Measurements from ENCODE around the gene FAM107B.

The FAM107B gene

DNA sequence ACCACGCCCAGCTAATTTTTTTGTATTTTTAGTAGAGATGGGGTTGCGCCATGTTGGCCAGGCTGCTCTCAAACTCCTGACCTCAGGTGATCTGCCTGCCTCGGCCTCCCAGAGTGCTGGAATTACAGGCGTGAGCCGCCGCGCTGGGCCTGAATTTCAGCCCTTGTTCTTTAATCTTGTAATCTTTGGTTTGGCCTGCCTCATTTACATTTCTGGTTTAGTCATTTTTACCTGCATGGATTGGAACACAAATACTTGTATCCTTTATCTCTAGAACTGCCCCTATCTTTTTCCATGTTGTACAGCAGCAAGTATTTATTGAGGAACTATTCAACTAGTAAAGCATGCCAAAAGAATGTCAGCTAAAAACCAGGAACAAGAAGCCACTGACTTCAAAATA is 248.4 kb downstream of the FAM107B start:
- no peak for DNase-seq

DNA sequence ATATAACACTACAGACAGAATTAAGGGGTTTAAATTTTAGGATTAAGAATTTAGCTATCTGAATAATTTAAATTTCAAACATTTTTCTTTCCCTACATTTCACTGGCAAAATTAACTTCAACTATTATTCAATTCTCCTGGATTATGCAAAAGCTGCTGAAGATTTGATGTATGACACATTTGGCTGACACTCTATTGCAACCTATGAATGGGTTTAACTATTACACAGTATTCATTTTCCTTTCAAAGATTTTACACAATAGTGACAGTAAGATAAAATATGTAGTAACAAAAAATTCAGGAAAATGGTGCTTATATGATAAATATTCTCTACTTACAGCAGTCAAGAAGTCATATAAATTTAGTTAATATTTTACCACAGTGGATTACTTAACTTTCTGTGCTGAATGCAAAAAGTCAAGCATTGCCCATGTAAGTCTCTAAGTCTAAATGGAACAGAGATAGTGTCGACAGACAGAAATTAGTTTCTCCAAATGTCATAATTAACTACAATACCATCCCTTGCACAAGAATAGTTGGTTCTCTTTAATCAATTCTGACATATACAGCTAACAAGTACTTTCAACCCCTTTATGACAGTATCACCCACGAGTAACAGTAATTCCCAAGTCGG is 249.9 kb downstream of the FAM107B start:
- no peak for DNase-seq

DNA sequence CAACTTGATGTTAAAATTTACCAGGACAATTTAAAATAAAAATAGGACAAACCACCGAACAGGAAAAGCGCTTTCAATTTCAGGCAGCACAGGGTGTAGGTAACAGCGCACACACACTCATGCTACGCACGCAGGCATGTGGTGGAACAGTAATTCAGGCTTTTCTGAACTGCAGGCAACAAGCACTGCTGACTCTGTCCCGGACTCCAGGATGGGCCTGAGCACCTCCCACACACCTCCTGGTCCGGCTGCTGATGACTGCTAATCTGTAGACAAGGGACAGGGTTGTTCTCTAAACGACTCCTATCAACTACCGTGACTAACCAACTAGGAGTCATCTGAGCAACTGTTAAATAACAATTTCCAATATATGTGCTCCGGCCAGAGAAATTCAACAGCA is 251.4 kb downstream of the FAM107B start:
- no peak for DNase-seq

- no peak for DNase-seq
Observed at GRCh38 chr10:14519785-14520184, 254.9 kb downstream of the FAM107B start.

GRCh38 chr10:14518149-14518548 is 256.5 kb downstream of the FAM107B start:
- DNase-seq = no peak

DNA sequence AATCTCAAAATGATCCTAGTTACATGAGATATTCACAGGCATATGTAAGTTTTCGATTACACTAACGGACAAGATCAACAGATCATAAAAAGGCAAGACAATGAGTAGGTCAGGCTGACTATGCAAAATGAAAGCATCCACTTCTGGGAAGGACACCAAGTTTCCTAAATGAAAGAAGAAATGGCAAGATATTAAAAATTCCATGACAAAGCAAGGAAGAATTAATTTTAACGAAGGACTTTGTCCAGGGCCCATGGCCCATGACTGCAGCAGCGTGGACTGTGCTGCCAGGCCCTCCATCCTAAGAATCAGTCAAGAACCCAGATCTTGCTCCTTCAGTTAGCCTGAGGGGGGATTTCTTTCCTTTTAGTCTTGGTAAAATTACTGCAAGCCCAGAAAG is 261.6 kb downstream of the FAM107B start:
- DNase-seq = no peak

DNA sequence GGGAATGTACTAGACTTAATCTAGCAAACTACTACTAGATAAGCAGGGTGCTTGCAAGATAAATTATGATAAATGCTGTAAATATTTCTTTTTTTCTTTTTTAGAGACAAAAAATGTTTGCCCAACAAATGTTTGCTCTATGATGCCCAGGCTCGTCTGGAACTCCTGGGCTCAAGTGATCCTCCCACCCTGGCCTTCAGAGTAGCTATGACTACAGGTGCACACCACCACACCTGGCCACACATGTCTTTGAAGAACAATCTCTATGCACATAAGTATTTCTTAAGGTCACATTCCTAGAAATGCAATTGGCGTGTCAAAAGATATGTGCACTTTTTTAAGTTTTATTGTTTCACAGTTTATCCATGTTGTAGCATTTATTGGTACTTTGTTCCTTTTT is 264.4 kb downstream of the FAM107B start:
- no peak for DNase-seq

DNA sequence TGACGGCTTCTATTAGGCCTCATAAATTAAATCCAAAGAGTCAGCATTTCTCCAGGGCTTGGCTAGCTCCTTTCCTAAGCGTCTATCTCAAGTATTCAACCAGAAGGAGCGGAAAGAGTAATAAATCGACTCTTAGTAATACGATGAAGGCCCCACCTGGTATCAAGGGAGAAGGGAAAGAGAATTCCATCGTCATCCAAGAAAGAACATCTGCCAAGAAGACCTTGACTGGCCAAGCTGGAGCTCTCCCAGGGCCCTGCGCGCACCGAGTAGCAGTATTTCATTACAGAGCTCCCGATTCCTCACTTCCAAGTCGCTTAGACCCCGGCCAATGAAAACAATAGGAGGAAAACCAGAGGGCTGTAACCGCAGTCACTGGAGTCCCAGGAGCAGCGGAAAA is 266.0 kb downstream of the FAM107B start:
- DNase-seq = no peak

- DNase-seq = no peak
Observed at GRCh38 chr10:14507781-14508180, 266.9 kb downstream of the FAM107B start.

- DNase-seq = no peak
Observed at GRCh38 chr10:14507176-14507575, 267.5 kb downstream of the FAM107B start.

- DNase-seq = no peak
Observed at GRCh38 chr10:14502431-14502830, 272.3 kb downstream of the FAM107B start.

- DNase-seq = no peak
Observed at GRCh38 chr10:14500172-14500765, 274.4 kb downstream of the FAM107B start.

DNA sequence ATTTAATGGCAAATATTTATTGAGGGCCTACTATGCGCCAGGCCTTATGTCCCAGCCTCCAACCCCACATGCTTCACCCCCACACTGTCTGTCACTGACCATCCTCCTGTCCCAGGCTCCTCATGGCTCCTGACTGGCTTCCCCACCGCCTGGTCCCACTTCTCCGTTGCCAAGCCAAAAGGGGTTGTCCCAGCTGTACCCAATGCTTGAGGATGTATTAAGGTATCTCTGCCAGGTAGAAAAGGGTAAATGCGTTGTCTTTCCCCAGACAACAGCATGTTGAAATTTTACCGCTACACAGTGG is 275.1 kb downstream of the FAM107B start:
- DNase-seq = no peak

- DNase-seq = no peak
Observed at GRCh38 chr10:14498326-14498725, 276.4 kb downstream of the FAM107B start.

GRCh38 chr10:14491811-14492210 is 282.9 kb downstream of the FAM107B start:
- DNase-seq = no peak

GRCh38 chr10:14489522-14490177 is 285.0 kb downstream of the FAM107B start:
- no peak for DNase-seq

DNA sequence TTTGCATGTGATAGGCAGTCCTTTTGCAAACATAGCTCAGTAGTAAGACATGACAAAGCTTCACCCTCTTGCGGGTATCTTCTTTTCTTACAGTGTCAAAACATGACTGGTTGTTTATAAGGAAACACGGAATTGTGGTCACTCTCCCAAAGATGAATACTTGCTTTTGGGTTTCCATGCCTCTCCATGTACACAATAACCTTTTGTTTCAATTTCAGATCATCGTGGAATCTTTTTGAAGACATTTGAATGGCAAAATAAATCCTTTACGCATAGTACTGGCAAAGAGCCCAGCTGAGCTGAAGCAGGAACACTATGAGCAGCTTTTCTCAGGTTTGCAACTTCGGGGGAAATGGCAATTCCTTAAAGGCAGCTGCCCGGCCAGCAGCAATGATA is 287.2 kb downstream of the FAM107B start:
- no peak for DNase-seq

DNA sequence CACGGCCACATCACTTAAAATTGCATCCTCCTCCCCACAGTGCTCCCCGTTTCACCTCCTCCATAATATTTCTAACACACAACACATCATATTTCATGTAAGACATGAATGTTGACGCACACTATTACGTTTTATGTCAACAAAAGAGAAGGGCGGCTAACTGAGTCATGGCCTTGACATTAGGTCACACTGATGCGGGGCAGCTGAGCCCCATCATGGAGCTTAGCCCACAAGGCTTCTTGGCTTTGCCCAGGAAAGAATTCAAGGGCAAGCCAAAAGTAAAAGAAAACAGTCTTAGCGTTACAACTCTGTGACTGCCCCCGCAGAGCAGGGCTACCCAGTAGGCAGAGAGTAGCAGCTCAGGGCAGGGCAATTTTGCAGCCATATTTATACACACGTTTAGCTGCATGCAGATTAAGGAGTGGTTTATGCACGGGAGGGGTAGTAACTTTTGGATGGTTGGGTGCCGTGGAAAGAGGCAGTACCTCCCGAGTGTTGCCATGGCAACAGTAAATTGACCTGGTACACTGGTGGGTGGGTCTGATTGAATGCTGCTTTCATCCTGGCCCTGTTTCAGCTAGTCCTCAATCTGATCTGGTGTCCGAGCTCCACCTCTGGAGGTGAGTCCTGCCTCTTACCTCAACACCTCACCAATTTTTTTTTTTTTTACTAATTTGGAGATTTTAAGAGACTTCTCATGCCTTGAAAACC is 287.8 kb downstream of the FAM107B start:
- DNase-seq = no peak

DNA sequence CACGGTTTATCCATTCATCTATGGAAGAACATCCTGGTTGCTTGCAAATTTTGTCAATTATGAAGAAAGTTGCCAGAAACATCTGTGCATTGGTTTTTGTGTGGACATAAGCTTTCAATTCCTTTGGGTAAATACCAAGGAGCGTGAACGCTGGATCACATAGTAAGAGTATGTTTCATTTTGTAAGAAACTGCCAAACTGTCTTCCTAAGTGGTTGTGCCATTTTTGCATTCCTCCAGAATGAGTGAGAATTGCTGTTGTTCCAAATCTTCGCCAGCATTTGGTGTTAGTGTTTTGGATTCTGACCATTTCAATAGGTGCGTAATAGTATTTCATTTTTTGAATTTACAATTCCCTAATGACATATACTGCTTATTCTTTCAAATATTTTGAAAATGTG is 288.7 kb downstream of the FAM107B start:
- no peak for DNase-seq

DNA sequence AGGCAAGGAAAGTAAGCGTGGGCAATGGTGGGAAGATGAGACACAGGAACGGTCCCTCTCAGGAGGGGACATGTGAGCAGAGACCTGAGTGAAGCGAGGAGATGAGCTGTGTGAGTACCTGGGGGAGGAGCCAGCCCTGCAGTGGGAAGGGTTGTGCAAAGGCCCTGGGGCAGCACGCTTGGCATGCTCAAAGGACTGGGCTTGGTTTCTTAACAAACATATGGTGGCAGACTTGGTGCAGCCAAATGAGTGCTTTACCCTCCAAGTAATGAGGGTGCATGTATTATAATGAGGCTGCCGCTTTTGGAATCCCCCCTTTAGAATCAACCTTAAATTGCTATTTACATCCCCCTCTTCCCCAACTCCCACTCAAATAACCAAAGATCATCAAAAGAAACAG is 291.3 kb downstream of the FAM107B start:
- DNase-seq = no peak

- DNase-seq = no peak
Observed at GRCh38 chr10:14481752-14482151, 292.9 kb downstream of the FAM107B start.

DNA sequence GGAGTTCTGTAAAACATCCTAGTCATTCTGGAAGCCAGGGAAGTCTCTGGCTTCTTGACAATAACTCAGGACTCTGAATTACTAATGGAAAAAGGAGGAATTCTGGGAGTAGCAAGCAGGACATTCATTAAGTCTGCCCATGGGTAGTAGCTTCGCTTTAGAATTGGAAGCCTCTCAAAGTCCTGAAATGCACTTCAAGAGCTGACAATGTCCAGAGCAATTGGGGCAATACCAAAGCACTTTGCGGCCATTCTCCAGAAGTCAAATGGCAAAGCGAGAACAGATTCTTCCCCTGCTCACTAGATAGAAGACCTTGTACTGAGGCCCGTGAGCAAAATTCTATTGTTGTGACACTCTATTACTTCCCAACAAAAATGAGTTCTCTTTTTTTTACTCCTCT is 293.7 kb downstream of the FAM107B start:
- no peak for DNase-seq

DNA sequence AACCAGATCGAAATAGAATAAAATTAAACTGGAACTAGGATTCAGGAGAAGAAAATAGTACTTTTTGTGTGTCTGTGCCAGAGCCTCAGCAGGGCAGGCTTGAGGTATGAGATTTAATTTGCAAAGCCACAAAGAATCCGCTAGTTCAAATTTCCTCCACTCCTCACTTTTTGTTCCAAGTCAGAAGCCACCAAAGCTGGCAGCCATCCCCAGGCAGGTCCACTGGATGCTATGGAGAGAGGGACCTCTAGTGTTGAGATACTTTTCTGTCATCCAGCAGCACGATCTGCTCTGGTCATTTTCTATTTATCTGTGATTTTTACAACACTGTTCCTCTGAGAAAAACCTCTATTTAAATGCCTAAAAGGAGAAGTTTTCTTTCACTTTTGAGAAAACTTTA is 296.1 kb downstream of the FAM107B start:
- peak in 1 of 2 donors; percentile 10 for DNase-seq

- DNase-seq = no peak
Observed at GRCh38 chr10:14478201-14478600, 296.5 kb downstream of the FAM107B start.

All from stimulated activated CD4-positive, alpha-beta T cell treated with anti-CD3 and anti-CD28 coated beads, Interleukin-2, amount 100 ng/mL, for 24 hours (primary cell).